Activated CD4-positive, alpha-beta T cell treated with anti-CD3 and anti-CD28 coated beads, Interleukin-2, Interleukin-4, amounts not matched to agents 100 ng/mL and 50 ng/mL, durations not matched to agents 16 hours and 8 hours (primary cell): ENCODE measurements around the gene SOX6.

Experiments used
- DNase-seq: peaks from one replicate; pipeline ENCODE4 v3.0.0-alpha.2; 2020; ENCODE audit warnings: low spot score

Gene SOX6

DNA sequence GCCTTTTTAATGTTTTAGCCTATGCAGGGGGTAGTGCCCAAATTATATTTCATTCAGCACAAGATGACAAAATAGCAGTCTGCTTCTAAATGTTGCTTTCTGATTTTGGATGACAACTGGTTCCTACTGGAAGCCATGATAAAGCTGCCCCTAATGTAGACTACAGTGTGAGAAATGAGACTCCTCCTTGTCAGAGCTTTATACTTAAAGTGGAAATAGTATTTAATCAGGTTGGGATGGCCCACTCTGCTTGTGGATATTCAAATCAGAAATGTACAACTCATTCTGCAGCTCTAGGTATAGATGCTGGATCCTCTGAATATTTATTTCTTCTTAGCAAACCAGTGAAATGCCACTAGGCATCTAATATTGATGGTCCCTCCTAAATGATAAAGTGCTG is 171.3 kb downstream of the SOX6 start:
- no peak for DNase-seq

DNA sequence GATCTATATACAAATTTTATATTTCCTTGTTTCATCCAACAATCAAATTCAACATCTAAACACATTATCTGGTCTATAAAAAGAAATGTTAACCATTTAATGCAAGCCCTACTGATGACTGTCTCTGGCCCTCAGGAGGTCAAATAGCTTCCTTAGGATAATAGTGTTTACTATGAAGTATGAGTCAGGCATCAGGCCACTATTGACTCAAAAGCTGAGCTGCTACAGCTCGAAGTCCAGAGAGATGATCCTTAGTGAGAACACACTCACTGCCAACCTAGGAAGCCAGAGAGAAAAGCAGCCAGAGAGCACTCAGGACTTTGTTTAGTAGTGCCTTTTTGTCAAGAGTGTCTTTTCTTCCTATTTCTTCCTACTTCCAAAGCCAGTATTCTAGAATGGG is 171.8 kb downstream of the SOX6 start:
- no peak for DNase-seq

DNA sequence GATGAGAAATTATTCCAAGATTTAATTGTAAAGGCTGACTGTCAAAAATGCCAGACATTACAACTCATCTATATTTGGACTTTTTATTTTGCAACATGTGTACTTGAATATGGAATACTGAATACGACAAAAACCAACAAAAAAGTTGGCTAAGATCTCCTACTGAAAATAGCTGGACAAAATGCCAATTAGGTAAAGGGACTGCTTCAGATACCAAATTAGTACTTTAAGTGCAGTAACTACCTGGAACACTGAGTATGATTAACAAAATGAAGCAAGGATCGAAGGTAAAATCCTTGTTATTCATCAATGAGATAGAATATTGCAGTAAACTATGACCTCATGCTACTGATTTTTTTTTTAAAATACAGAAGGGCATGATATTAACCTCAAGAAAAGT is 173.8 kb downstream of the SOX6 start:
- DNase-seq, result no peak

DNA sequence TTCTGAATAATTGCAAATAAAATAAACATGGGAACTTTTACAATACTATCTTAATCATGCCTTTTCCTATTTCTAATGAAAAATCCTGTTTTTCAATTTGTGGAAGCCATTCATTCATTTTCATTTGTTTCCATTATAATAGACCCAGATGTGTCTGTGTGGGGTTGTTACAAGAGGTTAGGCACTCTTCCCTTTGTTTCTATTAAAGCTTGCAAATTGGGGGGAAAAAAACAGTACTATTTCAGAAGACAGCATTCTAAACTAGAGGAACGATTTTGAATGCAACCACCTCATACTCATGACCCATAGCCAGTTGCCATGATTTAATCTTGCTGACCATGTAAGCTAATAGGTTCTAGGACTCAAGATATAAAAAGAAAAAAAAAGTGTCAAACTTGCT is 175.5 kb downstream of the SOX6 start:
- no peak for DNase-seq

DNA sequence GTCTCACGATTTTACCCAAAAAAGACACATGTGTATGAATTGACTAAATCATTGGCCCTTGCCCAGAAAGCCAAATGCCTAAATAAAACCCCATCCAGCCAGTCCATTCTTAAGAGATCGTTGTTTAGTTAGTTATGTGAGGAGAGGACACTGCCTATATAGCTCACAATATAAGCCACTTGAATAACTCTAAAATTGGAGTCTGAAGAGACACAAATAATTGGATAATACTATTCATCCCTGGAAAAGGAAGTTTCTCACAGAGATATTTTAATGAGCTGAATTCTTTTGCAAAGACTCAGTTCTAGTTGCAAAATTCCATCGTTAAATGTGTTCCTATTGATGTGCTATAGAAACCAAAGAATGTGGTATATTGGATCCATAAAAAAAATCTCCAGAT is 176.7 kb downstream of the SOX6 start:
- DNase-seq, result no peak

DNA sequence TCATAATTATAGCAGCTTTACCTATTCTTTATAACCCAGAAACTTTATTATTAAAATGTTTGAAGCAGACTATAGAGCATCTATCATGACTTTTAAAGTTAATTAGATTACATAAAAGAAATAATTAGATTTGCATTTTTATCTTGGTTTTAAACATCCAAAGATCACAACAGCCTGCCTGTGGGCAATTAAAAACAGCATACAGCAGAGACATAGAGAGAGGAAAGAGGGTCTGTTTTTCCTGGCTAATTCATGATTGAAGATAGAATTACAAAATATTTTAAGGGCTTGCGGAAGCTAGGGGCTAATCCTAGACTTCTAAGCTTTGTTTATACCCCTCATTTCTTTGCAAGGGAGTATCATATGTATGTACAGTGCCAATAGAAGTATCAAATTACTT is 178.1 kb downstream of the SOX6 start:
- DNase-seq, result no peak

DNA sequence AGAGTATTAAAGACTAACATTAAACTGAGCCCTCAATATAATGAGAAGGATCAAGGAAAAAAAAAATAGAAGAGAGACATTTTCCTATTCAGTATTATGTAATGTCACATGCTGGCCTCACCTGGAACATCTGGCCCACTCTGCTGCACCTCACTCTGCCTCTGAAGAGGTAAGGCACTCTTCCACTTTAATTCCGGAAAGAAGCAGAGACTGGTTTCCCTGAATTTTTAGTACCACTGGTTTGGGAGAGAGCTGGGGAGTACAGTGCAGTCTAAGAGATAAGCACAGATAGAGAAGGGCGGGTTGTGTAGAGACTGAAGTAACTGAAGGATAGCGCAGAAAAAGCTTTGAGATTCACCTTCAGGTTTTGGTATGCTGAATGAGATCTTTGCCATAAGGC is 178.7 kb downstream of the SOX6 start:
- DNase-seq, result no peak

DNA sequence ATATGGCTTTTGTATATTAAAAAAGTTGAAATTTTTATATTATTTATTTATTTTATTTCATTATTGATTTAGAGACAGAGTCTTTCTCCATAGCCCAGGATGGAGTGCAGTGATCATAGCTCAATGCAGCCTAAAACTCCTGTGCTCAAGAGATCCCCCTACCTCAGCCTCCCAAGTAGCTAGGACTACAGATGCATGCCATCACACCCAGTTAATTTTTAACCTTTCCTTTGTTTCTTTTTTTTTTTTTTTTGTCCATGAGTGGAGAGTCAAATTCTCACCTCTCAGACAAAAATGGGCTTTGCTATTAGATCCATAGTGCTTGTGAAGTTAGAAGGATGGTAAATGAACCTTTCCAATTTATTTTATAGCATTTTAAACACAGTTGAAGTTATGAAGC is 182.5 kb downstream of the SOX6 start:
- no peak for DNase-seq

DNA sequence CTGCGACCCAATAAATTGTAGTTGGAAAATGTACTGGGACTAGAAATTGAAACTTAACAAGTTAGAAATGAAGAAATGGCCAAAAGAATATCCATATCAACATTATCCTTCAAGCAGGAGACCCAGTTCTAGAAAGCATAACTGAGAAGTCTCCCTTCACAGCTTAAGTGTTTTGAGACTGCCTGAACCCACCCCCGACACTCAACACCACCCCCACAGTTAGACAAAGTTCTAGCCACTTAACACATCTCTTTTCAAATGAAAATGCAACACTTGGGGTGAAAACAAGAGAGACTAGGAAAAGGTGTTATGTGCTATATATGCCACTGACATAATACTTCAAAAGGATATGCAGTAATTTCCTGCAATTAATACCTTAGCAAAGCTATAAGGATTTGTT is 184.5 kb downstream of the SOX6 start:
- no peak for DNase-seq

DNA sequence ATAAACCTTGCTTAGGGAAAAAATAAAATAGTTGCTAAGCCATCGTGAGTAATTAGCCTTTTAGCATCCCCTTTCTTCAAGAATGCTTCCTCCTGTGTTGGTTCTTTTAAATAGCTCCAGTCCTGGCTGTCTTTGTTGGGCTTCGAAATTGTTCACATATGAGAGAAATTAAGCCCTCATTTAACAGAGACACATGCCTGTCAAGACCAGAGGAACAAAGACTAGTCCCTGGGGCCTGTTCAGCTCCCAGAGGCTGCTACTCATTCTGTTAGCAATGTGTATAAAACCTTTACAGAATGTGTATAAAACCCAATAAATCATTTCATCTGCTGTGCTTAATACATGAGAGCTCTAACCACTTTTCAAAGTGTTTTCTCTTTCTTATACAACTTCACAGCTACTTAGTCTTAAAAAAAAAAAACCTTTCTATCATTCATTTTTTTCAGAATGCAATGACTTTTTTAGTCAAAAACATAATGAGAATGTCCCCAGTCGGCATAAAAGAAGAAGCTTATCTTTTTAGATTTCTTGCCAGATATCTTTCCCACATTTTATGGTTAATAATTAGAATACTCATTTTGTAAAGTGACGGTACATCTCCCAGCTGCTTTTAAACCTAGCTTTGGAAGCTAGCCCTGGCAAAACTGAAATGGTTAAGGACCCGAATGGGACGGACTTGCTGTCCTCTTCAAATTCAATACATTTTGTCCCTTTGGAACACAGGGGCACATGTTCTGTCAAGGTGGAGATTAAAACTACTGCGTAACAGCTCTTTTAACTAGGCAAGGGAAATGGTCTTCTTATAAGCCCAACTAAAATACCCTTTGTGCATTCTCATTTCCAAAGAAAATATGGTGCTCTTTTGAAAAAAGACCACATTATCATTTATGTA is 186.1 kb downstream of the SOX6 start:
- no peak for DNase-seq

DNA sequence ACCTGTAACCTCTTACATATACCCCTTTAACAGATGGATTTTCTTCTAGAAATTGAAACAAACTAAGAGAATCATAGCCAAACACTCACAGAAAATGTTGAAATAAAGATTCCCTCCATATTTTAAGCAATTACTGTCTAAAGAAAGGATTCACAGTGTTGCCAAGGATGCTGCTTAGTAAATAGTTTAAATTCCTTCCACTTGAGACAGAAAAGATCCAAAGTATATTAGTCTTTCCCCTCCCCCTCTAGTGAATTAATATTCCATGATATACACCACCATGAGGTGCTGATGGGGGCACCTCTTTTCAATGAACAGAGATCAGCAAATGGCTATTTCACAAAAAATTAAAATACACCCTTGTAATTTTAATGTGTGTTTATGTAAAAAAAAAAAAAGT is 186.8 kb downstream of the SOX6 start:
- DNase-seq, result no peak

DNA sequence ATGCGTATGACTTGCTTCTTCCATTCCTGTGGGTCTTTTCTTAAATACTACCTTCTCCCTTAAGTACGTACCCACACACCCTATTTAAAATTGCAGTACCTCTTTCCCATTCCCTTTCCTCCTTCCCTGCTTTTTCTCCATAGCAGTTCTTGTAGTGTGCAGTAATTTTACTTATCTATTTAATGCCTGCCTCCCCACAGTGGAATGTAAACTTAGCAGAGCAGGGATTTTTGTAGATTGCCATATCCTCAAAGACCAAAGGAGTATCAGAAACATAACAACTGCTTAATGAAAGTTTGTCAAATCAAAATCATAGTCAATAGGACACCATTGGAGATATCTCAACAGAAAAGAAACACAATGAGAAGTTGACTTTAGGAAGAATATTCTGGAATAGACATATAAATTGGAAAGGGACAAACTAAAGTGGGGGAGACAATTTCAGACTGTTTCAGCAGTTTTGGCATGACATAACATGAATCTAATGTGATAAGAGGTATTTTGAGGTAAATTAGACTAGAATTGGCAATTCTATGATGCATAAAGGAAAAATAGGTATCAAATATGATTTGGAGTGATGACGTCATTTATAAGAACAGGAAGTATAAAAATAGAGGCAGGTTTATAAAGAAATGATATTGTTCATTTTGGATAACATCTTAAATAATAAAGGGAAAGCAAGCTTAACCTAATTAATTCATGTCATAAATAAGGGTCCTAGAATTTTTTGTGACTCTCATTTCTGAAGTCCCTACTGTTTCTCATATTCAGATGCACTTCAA is 188.4 kb downstream of the SOX6 start:
- DNase-seq, result no peak

DNA sequence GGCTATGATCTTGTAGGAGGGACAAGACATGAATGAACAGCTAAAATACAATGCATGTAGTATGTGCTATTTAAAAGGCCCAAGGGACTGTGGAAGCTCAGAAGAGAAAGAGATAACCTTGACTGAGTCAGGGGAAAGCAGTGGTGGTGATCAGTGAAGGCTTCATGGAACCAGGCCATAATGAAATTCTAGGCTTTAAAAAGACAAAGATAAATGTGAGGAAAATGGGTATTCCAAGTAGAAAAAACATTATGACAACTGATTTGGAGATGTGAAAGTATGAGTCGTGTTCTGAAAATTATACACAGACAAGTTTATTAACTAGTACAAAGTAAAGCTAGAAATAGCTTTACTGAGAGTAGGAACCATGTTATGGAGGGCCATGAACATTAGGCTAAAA is 189.8 kb downstream of the SOX6 start:
- DNase-seq, result no peak

DNA sequence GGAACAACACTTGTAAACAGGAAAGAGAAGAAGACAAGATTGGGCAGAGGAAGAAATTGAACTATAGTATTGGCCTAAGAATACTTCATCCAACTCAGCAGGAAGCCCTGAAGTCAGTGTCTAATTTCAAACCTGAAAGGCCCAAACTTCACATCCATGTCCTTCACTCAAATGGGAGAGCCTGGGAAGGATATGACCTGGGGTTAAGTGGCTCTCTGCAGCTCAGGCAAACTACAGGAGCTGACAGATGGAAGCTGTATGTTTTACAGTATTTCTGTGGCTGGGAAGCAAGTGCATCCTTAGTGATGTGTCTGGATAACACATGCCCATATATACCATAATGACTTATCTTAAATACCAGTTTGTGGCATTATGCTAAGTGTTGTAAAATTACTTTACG is 196.2 kb downstream of the SOX6 start:
- no peak for DNase-seq

DNA sequence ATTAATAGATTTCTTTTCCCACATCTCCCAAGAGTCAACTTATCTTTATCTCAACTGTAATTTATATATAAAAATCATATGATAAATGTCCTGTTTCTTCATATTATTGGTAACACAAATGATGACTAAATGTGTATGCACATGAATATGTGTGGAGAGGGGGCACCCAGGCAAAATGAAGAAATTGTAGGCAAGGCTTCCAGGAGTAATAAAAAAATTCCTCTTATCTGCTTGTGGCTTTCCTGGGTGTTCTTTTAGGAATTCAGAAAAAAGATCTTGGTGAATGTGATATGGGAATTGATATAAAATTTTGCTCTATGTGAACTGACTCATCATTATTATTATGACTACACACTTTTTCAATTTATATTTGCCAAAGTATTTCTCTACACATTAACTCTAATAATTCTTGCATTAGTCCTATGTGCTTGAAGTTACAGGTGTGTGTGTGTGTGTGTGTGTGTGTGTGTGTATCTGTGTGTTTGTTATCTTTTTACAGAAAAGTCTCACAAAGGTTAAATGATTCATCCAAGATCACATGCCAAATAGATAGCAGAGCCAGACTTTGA is 197.8 kb downstream of the SOX6 start:
- no peak for DNase-seq

DNA sequence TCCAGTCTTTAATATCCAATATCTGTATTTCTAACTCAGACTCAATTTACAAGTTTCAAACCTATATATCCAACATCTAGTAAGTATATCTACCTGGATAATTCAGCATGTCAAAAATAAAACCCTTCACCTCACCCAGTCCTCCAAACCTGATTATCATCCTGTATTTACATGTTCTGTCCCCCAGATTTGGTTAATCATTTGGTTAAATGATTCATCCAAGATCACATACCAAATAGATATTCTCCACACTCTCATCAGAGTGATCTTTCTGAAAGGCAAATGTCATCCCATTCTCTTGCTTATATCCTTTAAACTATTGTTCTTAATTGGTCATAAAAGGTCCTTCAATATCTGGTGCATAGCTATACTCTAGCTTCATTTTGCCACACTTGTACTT is 199.0 kb downstream of the SOX6 start:
- DNase-seq, result no peak

DNA sequence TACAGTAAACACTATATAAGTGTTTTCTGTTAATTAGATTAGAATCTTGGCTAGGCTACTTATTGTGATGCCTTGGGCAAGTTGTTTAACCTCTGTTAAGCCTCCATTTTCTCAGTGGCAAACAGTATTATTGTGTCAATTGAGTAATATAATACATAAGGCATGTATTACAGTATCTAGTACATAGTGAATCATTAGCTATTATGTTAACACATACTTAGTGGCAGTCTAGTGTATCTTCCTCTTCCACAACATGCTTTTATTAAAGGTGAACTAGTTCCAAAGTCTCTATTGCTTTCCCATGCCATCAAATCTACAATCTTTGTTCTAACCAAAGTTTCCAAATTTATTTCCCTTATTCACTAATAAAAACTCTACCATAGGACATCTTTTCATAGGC is 200.9 kb downstream of the SOX6 start:
- DNase-seq, result no peak

DNA sequence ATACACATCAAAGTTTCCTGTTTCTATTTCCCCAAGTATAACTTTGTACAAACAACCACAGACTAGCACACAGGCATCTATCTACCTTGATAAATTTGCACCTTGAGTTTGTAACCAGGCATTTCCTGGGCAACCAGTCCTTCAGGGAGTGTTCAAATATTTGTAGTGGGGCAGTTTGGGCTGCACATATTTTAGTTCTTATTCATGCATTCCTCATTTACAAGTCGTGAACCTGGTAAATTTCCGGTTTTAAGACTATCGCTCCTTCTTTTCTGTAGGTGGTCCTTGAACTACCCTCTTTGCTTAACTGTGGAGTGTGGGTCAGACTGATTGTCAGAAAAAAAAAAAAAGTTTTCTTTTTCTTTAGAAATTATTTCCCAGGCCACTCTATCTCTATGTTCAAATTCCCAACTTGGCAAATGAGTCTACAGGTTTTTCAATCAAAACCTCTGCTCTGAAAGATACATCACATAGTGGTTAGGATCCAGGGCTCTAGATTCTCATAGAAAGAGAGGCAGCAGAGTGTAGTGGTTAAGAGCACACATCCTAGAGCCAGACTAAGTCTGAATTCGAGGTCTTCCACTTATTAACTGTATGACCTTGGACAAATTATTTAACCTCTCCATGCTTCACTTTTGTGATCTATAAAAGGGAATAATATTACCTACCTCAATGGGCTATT is 201.5 kb downstream of the SOX6 start:
- no peak for DNase-seq

DNA sequence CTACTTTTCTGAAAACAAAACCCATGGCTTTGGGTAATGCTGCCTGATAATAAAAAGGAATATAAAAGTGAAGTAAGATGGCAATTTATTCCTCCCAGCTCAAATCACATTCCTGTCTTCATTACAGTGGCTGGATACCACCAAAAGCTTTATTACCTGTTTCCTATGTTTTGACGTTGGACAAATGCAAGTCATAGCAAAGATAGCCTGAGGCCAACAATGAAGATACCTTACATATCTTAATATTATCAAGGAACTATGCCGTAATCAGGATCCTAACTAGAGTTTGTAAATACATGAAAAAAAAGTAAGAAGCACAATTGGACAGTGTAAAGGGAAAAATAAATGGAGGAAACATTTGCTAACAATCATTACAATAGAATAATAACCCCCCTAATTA is 202.4 kb downstream of the SOX6 start:
- DNase-seq, result no peak

DNA sequence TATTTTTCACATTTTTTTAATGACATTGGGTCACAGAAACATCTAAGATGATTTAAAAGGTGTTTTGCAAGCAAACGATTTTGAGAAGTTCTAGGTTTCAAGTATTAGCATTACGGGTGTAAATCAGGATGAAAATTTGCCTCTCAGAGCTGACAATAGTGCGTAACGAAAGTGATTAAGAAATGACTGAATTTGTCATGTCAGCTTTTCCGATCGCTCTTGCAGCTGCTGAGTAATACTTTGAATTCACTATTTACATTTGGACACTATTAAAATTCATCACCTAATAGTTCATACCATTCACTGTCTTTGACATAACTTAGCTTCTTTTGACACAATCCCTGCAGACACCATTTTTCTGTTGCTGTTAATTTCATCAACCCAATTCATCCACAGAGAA is 205.2 kb downstream of the SOX6 start:
- no peak for DNase-seq

DNA sequence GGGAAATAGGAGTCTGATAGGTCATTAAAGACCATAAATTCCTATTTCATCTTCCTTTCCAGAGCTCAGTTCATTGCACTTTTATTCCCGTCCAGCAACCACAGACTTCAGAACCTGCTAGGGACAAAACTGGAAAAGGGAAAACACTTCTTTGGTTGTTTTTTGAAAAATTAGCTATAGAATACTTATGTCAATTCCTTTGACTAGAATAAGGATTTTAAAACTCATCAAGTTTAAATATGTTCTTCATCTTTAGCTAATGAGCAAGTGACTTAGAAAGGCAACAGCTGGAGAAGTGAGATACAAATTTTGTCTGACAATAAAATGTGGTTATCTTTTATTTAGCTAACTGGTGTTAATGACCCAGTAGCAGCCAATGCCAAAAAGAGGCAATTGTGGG is 206.9 kb downstream of the SOX6 start:
- DNase-seq, result no peak

DNA sequence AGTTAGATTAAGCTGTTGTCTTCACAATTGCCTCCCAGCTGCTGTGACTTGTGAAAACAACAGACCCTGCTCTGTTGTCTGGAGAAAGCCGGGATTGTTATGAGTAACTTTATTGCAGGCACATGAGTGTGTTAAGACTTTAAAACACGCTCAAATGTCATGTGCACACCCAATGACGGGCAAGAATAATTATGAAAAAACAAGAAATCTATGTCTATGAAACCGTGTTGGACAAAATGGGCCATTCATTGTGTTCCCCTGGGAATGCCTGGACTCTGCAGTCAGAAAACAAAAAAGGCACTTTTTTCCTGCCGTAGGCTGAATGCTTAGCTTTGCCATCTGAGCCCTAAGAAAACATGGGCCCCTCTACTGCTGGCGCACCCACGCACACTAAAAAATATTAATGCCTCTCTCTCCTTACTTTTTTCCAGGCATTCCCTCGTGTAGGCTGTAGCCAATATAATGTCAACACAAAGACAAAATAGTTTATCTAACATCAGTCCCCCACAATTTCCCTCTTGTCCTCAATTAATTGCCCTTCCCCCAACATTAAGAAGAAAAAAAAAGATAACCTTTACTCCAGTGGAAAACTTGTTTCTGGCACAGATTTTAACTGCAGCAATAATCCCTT is 207.9 kb downstream of the SOX6 start:
- no peak for DNase-seq
